Measurements from ENCODE around the gene ZBTB38.

The ZBTB38 gene

DNA sequence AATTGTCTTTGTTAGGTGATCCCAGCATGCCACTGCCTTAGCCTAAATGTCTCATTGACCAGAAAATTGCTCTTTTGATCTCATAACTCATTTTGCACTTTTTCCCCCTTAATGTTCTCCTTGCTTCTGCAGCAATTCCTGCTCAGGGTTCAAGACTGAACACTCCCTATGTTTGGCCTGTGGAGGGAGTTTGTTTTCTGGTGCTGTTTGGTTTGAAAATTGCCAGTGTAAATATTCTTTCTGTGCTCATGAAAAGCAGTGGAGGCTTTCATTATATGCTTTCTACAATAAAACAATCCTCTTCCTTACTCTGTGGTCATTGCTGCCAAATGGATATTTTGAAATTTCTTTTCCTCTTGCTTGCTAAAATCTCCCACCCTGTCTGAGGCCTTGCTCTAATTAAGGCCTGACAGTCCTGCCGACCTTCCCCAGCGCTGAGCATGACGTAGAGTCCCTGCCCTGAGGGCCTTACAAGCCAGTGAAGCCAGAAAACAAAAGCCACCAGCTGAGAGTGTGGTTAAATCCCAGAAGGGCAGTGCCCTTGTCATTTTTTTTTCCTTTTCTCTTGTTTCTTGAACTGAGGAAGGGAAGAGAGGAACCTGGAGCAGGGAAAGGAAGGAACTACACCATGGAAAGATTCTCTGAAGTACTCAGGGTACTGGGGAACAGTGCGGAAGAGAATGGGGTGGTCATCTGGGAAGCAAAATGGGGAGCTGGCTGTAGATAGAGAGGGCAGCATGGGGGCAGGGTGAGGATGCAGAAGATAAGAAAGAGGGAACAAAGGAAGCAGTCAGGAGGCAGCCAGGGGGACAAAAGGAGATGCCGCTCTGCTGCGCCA lies 24.8 kb downstream of the ZBTB38 start:
- DNase-seq (ENCODE audit: low spot score) = no peak
- TF ChIP-seq, protein P1, sequence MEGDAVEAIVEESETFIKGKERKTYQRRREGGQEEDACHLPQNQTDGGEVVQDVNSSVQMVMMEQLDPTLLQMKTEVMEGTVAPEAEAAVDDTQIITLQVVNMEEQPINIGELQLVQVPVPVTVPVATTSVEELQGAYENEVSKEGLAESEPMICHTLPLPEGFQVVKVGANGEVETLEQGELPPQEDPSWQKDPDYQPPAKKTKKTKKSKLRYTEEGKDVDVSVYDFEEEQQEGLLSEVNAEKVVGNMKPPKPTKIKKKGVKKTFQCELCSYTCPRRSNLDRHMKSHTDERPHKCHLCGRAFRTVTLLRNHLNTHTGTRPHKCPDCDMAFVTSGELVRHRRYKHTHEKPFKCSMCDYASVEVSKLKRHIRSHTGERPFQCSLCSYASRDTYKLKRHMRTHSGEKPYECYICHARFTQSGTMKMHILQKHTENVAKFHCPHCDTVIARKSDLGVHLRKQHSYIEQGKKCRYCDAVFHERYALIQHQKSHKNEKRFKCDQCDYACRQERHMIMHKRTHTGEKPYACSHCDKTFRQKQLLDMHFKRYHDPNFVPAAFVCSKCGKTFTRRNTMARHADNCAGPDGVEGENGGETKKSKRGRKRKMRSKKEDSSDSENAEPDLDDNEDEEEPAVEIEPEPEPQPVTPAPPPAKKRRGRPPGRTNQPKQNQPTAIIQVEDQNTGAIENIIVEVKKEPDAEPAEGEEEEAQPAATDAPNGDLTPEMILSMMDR (IDR thresholded peaks at IDR 0.05; ENCODE audit: extremely low read depth, missing control alignments) = no peak

DNA sequence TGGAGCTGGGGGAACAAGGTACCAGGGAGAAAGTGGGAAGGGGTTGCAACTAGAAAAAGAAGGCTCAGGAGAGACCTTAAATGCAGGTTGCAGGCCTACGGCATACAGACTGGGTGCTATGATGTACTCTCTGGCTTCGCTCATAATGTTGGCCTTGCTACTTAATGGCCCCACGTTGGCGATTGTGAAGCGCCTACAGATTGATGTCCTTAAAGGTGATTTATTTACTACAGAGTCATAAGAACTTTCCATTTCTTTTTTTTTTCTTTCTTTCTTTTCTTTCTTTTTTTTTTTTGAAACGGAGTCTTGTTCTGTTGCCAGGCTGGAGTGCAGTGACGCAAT lies 25.4 kb downstream of the ZBTB38 start:
- TF ChIP-seq, protein P1 (IDR thresholded peaks at IDR 0.05; ENCODE audit: extremely low read depth, missing control alignments) = no peak
- no peak for DNase-seq (ENCODE audit: low spot score)

DNA sequence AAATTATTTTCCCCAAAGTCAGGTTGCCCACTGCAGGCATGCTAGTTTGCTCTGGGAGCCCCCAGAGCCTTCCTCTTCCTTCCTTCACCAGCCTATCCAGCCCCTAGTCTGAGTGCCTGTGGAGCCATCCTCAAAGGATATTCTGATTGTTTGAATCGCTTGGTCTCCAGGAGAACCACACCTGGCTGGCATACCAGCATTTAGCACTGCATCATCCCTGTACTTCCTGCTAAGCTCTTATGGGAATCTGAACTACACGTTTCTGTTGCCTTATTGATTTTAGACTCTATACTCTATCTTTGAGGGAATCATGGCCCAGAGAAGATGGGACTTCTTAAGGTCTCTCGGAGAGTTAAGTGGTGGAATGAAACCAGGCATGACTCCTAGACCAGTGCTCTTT lies 26.3 kb downstream of the ZBTB38 start:
- TF ChIP-seq, protein P1 (IDR thresholded peaks at IDR 0.05; ENCODE audit: extremely low read depth, missing control alignments) = no peak
- DNase-seq (ENCODE audit: low spot score) = no peak

DNA sequence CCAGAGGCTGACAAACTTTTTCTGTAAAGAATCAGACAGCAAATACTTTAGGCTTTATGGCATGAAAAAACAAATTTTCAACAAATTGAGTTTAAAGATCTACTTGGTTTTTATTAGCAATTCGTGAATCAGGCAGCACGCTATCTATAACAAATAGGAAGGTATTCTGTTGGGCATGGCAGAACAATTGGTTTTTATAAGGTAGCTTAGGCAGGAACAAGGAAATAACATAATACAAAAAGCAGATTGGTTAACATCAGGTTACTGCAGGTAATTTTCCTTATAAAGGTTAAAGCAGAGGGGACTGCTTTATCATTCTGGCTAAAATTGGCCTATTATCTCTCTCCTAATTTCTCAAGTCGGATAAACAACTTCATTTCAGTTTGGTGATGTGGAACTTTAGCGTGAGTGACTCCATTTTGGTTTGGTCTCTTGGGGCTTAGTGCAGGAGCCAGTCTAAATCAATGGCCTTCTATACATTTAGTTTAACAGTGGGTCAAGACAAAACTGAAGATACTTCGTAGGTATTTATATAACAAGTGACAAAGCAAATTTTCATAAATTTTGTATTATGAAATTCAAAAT lies 26.8 kb downstream of the ZBTB38 start:
- DNase-seq (ENCODE audit: low spot score) = no peak
- TF ChIP-seq, protein P1 (IDR thresholded peaks at IDR 0.05; ENCODE audit: extremely low read depth, missing control alignments) = no peak

DNA sequence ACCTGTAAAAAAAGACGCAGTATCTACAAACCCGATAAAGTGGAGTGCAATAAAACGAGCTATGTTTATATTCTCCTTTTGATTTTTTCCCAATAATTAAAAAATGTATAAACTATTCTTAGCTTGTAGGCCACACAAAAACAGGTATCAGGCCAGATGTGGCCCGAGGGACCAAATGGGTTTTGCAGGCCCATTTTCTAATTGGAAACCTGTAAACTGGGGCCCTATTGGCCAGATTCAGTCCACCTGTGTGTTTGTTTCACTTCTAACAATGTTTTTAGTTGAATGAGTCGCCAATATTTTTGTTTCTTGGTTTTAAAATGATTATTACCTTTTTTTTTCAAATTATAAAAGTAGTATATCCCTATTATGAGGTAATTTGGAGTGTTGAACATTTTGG lies 29.7 kb downstream of the ZBTB38 start:
- TF ChIP-seq, protein P1 (IDR thresholded peaks at IDR 0.05; ENCODE audit: extremely low read depth, missing control alignments) = no peak
- no peak for DNase-seq (ENCODE audit: low spot score)

DNA sequence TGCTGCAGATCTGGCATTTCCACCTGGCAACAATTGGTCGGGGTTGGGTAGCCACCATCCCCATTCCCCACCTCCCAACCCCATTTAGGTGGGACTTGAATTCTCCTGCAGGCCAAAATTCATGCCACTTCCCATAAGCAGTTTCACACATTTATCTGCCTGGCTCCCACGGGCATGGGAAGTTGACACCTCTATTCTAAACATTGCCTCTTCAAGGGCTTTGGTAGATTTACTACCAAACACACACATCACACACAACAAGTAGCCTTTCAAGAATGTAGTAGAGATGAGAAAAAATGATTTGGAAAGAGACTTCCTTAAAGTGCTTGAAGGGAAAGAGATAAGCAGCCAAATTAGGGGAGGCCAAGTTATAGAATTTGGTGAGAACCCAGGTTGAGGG lies 30.9 kb downstream of the ZBTB38 start:
- TF ChIP-seq, protein P1 (IDR thresholded peaks at IDR 0.05; ENCODE audit: extremely low read depth, missing control alignments) = no peak
- DNase-seq (ENCODE audit: low spot score) = no peak

DNA sequence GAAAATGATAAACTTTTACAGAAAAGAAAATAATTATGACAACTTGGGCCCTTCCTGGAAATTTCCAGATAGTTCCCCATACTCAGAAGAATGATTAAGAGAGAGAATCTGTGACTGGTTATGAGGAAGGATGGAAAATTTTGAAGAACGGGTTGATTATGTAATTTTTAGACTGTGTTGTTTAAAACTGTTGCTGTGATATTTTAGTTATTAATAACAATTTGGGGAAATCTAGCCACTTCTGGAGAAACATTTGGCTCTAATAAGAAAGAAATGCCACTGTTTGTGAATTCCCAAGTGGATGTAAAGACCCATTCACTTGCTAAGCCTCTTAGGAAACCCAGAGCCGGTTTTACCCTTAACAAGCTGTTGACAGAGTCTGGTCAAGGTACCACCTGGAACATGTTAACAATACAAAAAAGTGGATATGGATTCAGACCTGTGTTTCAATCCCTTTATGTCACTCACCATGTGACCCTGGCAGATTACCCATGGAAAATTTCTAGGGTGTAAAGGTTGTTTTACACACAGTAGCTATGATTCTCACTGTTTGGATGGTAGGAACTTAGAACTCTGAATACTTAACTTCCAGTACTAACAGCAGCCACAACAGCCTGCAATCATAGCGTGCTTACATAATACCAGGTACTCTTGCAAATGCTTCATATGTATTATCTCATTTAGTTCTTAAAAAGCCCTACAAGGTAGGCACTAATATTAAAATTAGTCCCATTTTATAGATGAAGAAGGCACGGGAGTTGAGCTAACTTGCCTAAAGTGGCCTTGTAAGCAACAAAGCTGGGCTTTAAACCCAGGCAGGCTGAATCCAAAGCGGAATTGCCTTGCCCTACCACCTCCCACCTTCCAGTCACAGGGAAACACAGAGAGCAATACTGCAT lies 32.0 kb downstream of the ZBTB38 start:
- peak; percentile 32 for DNase-seq (ENCODE audit: low spot score)
- TF ChIP-seq, protein P1 (IDR thresholded peaks at IDR 0.05; ENCODE audit: extremely low read depth, missing control alignments) = no peak

All from GM20000 (cell line).